ENCODE measurements around the gene CAMKK2. TPM values are rescaled to one million over a fixed set of nuclear protein-coding genes. Genes with fewer than 3 reads are reported as not detected.

Gene CAMKK2
- polyA plus RNA-seq, 1 donor from 2014 or later = 29.2 TPM

GRCh38 chr12:121263206-121263935 lies 33.1 kb downstream of the CAMKK2 start:
- no peak overlapping the region for H3K27ac ChIP-seq (ENCODE audit: low read length)
- H3K36me3 ChIP-seq (ENCODE audit: insufficient read depth, low read length) = no peaks in the 10 kb centered on the region
- H3K79me2 ChIP-seq (replicated peaks; ENCODE audit: insufficient read depth, low read length) = no peaks in the 10 kb centered on the region
- TF ChIP-seq SMC3 (conservative IDR thresholded peaks at IDR 0.05; ENCODE audit: poor library complexity) (no peak), CTCF (IDR thresholded peaks at IDR 0.05; ENCODE audit: poor library complexity, severe bottlenecking) (no peak), EP300 (conservative IDR thresholded peaks at IDR 0.05; ENCODE audit: poor library complexity, severe bottlenecking) (no peak), RAD21 (conservative IDR thresholded peaks at IDR 0.05) (no peak), TAF1 (IDR thresholded peaks at IDR 0.05; ENCODE audit: low read depth) (no peak), POLR2AphosphoS5 (IDR thresholded peaks at IDR 0.05) (no peak), EZH2 (IDR thresholded peaks at IDR 0.05; ENCODE audit: borderline replicate concordance, insufficient read depth, low read length, poor library complexity, severe bottlenecking) (no peak), MXI1 (conservative IDR thresholded peaks at IDR 0.05; ENCODE audit: poor library complexity, severe bottlenecking) (no peak)
- TF ChIP-seq, protein P1, sequence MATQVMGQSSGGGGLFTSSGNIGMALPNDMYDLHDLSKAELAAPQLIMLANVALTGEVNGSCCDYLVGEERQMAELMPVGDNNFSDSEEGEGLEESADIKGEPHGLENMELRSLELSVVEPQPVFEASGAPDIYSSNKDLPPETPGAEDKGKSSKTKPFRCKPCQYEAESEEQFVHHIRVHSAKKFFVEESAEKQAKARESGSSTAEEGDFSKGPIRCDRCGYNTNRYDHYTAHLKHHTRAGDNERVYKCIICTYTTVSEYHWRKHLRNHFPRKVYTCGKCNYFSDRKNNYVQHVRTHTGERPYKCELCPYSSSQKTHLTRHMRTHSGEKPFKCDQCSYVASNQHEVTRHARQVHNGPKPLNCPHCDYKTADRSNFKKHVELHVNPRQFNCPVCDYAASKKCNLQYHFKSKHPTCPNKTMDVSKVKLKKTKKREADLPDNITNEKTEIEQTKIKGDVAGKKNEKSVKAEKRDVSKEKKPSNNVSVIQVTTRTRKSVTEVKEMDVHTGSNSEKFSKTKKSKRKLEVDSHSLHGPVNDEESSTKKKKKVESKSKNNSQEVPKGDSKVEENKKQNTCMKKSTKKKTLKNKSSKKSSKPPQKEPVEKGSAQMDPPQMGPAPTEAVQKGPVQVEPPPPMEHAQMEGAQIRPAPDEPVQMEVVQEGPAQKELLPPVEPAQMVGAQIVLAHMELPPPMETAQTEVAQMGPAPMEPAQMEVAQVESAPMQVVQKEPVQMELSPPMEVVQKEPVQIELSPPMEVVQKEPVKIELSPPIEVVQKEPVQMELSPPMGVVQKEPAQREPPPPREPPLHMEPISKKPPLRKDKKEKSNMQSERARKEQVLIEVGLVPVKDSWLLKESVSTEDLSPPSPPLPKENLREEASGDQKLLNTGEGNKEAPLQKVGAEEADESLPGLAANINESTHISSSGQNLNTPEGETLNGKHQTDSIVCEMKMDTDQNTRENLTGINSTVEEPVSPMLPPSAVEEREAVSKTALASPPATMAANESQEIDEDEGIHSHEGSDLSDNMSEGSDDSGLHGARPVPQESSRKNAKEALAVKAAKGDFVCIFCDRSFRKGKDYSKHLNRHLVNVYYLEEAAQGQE (IDR thresholded peaks at IDR 0.05; ENCODE audit: borderline replicate concordance) = no peak
- no peak overlapping the region for H3K9ac ChIP-seq (ENCODE audit: low read length)
- H3F3A ChIP-seq (ENCODE audit: insufficient read depth, low read length, poor library complexity, severe bottlenecking) = no peaks in the 10 kb centered on the region
- H4K20me1 ChIP-seq (ENCODE audit: insufficient read depth) = no peaks in the 10 kb centered on the region
- no peaks in the 10 kb centered on the region for H3K27me3 ChIP-seq (ENCODE audit: insufficient read depth, low read depth, low read length)
- no peak overlapping the region for H2AFZ ChIP-seq (ENCODE audit: low read depth, low read length)
- H3K4me3 ChIP-seq (ENCODE audit: low read length) = no peak overlapping the region
- no peak overlapping the region for H3K4me2 ChIP-seq (ENCODE audit: low read length)
- no peaks in the 10 kb centered on the region for H3K9me3 ChIP-seq (ENCODE audit: low read length)
- H3K9me2 ChIP-seq (ENCODE audit: insufficient read depth, low read length) = no peaks in the 10 kb centered on the region

DNA sequence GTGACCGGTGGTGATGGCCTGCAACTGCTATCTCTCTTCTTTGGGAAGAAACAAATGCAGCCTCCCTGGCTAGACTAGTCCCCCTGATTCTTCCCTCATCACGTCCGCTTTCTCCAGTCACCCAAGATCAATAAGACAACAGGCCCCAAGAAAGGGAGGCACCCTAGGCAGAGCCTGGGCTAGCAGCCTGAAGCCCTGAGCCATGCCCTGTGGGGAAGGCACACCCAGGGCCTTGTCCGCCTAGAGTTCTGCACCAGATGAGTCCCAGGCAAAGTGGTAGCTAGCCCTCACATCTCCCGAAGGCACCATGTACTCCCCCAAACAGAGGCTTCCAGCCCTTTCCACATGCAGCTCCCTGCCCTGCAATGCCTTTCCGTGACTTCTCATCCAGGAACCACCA lies 35.1 kb downstream of the CAMKK2 start:
- Histone ChIP-seq H4K20me1 (ENCODE audit: insufficient read depth) (no peaks in the 10 kb centered on the region), H3K27me3 (ENCODE audit: insufficient read depth, low read depth, low read length) (no peaks in the 10 kb centered on the region), H3K9me2 (ENCODE audit: insufficient read depth, low read length) (no peaks in the 10 kb centered on the region), H3F3A (ENCODE audit: insufficient read depth, low read length, poor library complexity, severe bottlenecking) (no peaks in the 10 kb centered on the region), H3K9ac (ENCODE audit: low read length) (no peak overlapping the region), H3K4me2 (ENCODE audit: low read length) (no peak overlapping the region), H3K27ac (ENCODE audit: low read length) (no peak overlapping the region), H3K36me3 (ENCODE audit: insufficient read depth, low read length) (no peaks in the 10 kb centered on the region), H2AFZ (ENCODE audit: low read depth, low read length) (no peak overlapping the region), H3K9me3 (ENCODE audit: low read length) (no peaks in the 10 kb centered on the region), H3K79me2 (replicated peaks; ENCODE audit: insufficient read depth, low read length) (no peaks in the 10 kb centered on the region), H3K4me3 (ENCODE audit: low read length) (no peak overlapping the region)
- no peak for TF ChIP-seq TAF1 (IDR thresholded peaks at IDR 0.05; ENCODE audit: low read depth)
- no peak for TF ChIP-seq EP300 (conservative IDR thresholded peaks at IDR 0.05; ENCODE audit: poor library complexity, severe bottlenecking)
- TF ChIP-seq POLR2AphosphoS5 (IDR thresholded peaks at IDR 0.05) = no peak
- TF ChIP-seq MXI1 (conservative IDR thresholded peaks at IDR 0.05; ENCODE audit: poor library complexity, severe bottlenecking) = no peak
- TF ChIP-seq RAD21 (conservative IDR thresholded peaks at IDR 0.05) = no peak
- TF ChIP-seq SMC3 (conservative IDR thresholded peaks at IDR 0.05; ENCODE audit: poor library complexity) = no peak
- TF ChIP-seq, protein P1 (IDR thresholded peaks at IDR 0.05; ENCODE audit: borderline replicate concordance) = no peak
- TF ChIP-seq CTCF (IDR thresholded peaks at IDR 0.05; ENCODE audit: poor library complexity, severe bottlenecking) = no peak
- TF ChIP-seq EZH2 (IDR thresholded peaks at IDR 0.05; ENCODE audit: borderline replicate concordance, insufficient read depth, low read length, poor library complexity, severe bottlenecking) = no peak
